ENCODE measurements around the gene CD180.
A peak's percentile ranks its signal among the peaks of the same experiment; 100 is the strongest.

Gene CD180

DNA sequence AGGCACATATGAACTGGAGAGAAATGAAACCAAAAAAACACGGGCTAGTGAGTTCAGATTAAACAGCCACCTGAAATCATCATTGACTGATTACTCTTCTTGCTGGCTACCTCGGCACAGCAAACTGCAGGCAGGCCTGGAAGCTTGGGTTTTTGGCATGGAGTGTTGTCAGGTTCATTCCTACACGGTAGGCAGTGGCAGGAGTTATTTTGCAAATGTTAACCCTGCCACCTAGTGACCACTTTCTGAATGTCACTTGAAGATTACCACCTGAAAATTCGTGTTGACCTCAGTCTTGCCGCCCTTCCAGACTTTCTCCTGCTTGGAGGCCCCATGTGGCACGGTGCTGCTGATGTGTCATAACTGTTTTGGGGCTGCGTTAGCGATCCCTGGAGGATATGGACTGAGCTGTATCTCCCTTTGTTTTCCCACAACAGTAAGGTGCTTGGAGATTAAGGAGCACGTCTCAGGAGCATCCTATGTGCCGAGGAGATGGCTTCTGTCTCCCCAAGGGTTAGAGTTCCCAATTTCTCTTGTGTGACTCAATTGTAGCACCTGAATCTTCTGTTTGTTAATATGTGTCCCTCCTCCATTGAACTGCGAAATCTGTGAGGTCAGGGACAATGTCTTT, 12.7 kb upstream of the CD180 start:
- peak; percentile 69 to 71 for DNase-seq

- no peak for DNase-seq
Measured at GRCh38 chr5:67208403-67208802, 11.8 kb upstream of the CD180 start.

DNA sequence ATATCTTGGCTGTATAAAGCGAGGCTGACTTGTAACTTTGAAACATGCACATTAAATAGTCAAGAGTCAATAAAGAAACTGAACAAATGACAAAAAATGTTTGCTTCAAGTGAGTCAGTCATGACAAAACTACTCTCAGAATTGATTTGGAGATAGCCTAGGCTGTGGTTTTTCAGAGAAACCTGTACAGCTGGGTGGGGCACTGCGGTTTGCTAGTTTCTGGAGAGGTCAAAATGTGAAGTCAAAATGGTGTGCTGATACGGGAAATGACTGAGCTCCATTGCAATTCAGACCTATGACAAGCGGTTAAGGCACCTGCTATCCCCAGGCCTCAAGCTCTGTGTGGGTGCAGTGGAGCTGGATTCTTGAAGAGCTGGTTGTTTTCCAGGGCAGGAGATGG, 10.3 kb upstream of the CD180 start:
- no peak for DNase-seq

DNA sequence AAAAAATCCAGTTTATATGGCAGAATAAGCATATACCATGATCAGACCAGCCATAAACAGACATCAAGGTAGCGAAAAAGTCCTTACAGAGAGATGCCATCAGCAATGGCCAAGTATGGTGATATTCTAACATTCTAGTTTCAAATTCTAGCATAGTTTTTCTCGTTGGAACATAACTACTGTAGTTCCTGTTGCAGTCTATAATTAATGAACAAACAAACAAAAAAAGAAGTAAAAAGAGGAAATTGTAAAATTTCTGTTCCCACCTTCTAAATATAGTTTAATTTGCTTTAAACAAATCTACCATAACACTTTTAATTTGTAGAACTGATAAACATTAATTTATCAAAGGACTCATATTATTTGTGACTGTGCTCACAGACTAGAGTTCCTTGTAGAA, 9.9 kb upstream of the CD180 start:
- no peak for DNase-seq

GRCh38 chr5:67205981-67206380, 9.4 kb upstream of the CD180 start:
- no peak for DNase-seq

DNA sequence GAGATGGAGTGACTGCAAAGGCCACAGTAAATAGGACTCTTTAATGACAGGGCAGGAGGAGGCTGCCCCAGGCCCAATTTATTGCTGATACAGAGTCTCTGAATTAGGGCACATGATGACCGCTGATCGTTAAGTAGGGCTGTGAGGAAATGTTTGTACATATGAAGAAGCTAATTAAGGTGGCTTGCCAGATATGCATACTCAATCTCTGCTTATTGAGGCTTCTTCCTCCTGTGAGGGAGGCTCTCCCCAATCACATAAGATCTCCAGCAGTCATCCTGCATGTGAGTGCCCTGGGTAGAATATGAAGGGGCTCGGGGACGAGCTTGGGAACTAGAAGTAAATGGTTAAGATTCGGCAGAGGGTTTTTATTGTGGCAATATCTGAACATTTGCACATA, 8.2 kb upstream of the CD180 start:
- DNase-seq, result no peak

GRCh38 chr5:67203701-67204074, 7.1 kb upstream of the CD180 start:
- DNase-seq, result no peak

DNA sequence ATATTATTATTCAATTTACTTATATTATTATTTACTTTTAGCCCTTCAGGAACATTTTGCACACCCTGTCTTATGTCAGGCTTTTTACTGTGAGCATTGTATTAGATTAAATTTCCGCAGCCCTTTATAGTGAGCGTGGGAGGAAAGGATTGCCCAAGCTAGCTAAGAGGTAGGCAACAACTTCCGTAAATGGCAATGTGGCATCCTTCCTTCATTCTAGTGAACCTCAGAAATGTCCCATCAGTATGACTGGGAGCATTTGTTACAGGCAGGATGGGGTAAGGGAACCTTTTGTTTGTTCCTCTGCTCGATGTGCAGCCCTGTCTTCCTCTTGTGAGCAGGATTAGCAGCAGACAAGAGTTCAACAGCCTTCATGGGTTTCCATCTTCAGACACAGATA, 6.2 kb upstream of the CD180 start:
- DNase-seq, result no peak

DNA sequence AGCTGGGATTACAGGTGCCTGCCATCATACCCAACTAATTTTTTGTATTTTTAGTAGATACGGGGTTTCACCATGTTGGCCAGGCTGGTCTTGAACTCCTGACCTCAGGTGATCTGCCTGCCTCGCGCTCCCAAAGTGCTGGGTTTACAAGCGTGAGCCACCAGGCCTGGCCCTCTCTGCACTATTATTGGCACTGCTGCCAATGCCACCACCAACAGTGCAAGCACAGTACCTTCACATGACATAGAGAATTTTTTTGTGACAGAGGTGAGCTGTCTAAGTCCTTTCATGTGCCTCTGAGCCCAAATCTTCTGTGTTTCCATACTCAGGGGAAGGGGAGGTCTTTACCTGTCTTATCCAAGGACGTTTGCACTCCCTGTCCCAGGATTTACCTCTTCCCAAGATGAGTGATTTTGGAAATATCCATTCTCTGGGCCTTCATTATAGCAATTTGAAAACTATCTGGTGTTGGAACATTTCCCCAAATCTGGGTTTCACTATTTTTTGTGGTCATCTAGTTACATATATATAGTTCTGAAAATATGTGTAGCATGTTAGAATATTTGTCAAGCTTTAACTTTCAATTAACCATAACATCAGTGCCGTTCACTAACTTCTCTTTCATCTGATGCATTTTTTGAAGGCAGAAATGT, 5.4 kb upstream of the CD180 start:
- DNase-seq, result no peak

DNA sequence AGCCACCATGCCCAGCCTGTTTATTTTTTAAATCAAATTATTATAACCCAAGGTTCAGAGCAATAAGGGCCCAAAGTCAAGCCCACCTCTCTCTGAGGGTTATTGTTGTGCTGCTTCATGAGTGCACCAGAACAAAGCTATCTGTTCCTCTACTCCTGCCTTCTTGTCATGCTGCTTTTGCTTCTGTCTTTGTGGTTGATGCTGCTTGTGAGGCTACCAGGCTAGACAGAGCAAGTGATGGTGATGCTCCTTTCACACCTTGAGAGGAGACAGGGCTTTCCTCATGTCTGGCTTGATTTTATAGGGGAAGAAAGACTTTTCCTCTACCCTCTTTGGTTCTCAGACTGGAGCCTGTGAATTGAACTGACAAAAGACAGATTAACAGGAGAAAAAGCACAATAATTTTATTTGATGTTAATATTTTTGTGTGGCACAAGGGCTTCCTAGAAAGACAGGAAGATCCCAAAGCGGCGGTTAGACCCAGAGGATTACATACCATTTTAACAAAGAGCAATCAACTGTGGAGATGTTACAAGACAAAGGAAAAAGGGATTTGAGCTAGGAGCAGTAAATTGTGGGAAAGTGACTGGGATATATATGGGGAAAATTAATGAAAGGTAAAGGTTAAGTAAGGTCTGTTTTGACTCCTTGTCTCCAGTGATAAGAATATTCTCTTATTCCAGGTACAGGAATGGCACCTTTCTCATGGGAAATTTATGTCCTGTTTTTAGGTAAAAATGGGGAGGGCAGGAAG, 4.4 kb upstream of the CD180 start:
- DNase-seq, result no peak

DNA sequence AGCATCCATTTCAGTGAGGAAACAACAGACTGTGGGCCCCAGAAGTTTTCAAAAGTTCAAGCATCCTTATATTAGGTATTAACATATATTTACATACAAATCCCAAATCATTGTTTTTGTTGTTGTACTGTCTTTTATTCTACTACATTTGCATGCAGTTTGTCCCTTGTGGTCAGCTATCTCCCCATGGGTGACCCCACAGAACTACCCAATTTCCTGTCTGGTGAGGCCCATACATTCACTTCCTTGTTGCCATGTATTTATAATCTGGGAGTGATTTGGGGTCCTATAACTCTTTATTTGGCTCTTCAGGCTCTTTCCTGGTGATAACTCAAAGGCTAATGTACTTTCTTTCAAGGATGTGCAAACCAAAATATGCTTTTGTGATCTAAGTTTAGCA, 3.3 kb upstream of the CD180 start:
- no peak for DNase-seq

GRCh38 chr5:67198917-67199316, 2.3 kb upstream of the CD180 start:
- no peak for DNase-seq

DNA sequence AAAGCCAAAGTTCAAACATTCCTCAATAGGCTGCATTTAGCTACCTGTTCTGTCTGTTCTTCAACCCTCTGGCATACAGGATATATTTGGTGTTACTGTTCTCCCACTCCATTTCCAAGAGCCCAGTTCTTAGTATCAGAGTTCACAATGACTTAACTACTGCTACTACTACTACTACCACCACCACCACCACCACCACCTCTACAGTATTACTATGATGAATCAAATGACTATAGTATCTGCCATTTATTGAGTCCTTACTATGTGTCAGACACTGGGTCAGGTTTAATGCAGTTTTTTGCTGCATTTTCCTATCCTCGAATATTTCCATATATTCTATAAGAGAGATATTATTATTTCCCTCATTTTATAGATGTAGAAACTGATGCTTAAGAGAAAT, 937 bp upstream of the CD180 start:
- no peak for DNase-seq

DNA sequence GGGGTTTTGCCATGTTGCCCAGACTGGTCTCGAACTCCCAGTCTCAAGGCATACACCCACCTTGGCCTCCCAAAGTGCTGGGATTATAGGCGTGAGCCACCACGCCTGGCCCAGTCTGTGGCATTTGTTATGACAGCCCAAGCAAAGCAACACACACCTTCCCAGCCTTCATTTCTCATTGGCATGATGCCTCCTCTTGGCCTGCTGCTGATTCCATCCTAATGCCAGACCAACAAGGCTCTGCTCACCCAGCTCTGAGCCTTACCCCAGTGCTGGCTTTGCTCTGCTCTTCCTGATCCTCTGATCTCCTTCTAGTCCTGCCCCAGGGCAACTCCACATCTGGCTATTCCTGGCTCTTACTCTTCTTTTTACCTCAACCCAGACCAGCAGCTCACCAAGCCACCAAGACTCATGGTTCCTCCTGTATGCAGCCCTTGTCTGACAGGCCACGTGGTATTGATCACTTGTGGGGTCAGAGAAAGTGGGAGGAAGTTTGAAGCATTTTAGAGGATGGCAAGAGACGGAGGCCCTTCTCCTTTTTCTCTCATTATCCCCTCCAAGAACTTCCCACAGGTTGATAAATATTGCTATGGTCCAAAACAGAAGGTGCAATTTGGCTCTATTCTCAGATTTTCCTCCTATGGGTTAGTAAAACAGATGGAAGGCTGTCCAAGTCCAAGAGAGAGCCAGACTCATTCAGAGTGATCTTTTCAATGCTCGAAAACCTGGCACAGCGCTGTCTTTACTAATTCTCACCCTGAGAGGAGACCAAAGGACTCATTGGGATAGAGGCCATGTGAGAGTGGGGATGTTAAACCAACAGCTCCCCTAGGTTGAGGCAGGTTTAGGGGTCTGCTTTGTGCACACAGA, 958 bp downstream of the CD180 start:
- DNase-seq, result no peak

DNA sequence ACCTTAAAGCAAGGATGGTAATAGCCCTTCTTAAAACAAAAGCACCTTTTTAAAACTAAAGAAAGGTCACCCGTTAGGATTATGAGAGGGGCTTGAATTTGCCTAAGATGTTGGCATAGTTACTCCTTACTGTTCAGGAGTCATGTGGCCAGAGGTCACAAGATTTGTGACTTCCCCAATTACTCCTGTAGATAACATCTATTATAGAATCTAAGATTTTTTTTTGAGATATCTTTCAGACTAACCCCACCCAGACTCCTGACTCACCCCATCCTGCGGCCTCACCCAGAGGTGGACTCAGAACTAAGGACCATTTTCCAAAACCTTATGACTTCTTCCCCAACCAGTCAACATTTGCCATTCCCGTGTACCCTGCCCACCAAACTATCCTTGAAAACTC, 2.4 kb downstream of the CD180 start:
- no peak for DNase-seq

GRCh38 chr5:67193439-67193807, 3.2 kb downstream of the CD180 start:
- no peak for DNase-seq

- DNase-seq, result no peak
Measured at GRCh38 chr5:67192719-67193438, 3.7 kb downstream of the CD180 start.

GRCh38 chr5:67190861-67191260, 5.7 kb downstream of the CD180 start:
- DNase-seq, result no peak

- no peak for DNase-seq
Measured at GRCh38 chr5:67190410-67190809, 6.2 kb downstream of the CD180 start.

DNA sequence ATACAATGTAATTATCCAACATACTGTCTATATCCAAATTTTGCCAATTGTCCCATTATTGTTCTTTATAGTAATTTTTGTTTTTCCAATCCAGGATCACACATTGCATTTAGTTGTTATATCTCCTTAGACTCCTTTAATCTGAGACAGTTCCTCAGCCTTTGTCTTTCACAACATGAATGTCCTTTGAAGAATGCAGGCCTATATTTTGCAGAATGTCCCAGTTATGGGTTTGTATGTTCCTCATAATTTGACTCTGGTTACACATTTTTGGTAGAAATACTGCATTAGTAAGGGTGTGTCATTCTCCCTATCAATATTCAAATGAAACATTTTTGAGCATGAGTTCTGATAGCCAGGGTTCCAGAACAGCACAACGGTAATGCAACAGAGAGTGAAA, 6.7 kb downstream of the CD180 start:
- no peak for DNase-seq

- no peak for DNase-seq
Measured at GRCh38 chr5:67189079-67189354, 7.6 kb downstream of the CD180 start.

- no peak for DNase-seq
Measured at GRCh38 chr5:67188274-67189078, 8.1 kb downstream of the CD180 start.
